NCI-H748 (cell line): Measurements from ENCODE around the gene C5AR2.
"Not testable (repeated sequence)": the region's sequence is repeated elsewhere in the genome, so short reads cannot be mapped to it uniquely, and the experiment has no call there.

Experiments used
- DNase-seq: peaks from one replicate; lab custom pipeline; 2025; ENCODE audit not compliant: unreplicated experiment; lab: John Stamatoyannopoulos, UW

C5AR2 gene

DNA sequence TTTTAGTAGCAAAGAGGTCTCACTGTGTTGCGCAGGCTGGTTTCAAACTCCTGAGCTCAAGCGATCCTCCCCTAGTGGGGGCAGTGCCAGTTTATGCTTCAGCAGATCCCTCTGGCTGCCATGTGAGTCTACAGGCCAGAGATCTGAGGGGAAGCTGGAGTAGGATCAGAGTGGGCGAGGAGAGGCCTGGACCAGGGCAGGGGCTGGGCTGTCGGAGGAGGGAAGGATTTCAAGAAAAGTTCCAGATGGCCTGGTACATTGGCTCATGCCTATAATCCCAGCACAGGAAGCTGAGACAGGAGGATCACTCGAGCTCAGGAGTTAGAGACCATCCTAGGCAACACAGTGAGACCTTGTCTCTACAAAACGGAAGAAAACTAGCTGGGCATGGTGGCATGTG is 27.0 kb downstream of the C5AR2 start:
- DNase-seq: no peak

DNA sequence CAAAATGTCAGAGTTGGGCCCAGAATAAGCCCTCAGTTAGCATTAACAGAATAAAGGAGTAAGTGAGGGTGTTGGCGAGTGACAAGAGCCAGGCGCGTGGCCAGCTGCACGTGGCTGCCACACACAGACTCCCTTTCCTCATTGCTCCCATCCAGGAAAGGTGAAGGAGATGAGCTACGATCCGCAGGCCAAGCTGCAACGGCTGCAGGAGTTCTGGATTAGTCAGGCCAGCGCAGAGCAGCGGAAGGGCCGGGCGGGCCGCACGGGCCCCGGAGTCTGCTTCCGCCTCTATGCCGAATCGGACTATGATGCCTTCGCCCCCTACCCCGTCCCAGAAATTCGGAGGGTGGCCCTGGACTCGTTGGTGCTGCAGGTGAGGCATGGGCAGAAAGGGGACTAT is 30.3 kb downstream of the C5AR2 start:
- no peak for DNase-seq

DNA sequence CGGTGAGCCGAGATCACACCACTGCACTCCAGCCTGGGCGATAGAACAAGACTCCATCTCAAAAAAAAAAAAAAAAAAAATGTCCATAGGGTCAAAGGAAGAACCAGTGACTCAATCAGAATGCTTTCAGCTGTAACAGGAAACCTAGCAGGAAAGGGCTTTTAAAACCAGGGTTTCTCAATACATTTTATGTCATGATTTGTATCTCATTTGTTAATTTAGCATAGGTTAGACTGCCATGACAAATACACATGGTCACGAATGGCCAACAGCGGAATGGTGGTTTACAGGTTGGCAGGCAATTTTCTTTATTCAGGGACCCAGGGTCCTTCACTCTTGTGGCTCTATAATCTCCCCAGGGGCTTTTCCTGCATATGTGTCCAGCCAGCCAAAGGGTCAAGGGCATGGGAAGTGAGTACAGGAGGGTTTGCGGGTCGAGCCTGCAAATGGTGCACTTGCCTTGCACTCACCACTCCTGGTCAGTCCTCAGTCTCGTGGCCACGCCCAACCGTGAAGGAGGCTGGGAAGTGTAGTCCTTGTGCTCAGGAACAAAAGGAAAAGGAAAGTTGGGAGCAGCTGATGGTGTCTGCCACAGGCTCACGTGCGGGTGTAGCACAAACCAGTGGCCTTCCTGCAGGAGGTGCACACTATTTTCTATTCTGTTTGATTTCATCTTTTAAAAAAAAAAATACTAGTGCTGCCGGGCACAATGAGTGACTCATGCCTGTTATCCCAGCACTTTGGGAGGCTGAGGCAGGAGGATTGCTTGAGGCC is 32.0 kb downstream of the C5AR2 start:
- peak; percentile 11 for DNase-seq

DNA sequence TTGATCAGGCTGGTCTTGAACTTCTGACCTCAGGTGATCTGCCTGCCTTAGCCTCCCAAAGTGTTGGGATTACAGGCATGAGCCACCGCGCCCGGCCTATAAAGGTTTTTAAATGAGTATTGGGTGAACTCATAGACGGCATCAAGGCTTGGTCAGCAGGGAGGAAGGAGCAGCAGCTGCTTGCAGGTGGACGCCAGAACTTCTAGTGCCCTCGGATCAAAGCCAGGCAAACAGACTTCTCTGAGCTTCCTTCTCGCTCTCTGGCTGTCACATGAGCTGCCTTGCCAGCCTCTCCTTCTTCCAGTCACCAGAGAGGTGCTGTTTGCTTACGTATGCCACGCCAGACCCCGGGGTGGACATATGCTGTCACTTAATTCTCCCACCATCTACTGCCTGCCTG is 33.5 kb downstream of the C5AR2 start:
- not testable (repeated sequence) for DNase-seq

DNA sequence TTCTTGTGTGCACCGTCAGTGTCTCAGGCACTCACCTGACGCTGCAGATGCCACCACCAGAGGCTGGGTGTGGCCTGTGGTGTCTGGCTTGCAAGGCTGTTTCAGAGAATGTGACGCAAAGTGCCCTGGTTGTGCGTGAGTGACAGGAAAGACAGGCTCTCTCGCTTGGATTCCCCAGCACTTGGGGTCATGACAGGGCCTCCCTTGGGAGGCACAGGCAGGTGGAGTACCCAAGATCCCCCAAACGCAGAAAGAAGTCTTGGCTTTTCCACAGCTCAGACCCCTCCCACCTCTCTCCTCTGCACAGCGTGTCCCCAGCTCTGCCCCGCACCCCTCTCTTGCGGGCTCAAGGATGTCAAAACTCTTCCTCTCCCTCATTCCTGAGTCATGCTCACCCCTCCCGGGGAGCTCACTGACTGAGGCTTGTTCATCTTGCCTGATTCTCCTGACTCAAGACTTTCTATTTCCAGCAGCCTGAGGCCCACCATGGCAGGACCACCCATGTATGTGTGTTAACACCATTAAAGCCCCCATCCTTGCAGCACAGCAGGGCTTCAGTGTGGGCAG is 38.2 kb downstream of the C5AR2 start:
- DNase-seq: no peak

DNA sequence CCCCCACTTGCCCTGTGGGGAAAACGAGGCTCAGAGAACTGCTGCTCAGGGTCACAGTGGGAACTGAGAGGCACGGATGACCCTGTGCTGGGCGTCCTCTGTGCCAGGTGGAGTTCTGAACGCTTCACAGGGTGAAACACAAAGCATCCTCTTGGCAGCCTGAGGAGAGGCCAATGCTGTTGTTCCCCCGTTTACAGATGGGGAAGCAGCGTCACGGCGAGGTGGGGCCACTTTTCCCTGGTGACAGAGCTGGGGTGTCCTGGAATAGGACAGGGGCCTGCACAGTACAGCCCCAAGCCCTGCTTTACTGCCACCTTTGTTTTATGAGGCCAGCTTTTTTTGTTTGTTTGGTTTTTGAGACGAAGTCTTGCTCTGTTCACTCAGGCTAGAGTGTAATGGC is 39.3 kb downstream of the C5AR2 start:
- DNase-seq: no peak

DNA sequence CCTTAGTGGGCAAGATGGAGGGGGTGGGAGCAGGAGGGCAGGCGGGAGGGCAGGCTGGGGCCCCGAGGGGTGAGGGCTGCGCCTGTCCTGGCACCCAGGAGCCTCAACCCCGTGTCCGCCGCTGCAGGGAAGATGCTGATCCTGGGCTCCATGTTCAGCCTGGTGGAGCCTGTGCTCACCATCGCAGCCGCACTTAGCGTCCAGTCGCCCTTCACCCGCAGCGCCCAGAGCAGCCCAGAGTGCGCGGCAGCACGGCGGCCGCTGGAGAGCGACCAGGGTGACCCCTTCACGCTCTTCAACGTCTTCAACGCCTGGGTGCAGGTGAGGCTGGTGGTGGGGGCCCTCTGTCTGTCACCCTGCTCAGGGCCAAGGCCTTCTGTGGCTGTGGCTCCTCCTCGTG is 40.6 kb downstream of the C5AR2 start:
- DNase-seq: no peak

DNA sequence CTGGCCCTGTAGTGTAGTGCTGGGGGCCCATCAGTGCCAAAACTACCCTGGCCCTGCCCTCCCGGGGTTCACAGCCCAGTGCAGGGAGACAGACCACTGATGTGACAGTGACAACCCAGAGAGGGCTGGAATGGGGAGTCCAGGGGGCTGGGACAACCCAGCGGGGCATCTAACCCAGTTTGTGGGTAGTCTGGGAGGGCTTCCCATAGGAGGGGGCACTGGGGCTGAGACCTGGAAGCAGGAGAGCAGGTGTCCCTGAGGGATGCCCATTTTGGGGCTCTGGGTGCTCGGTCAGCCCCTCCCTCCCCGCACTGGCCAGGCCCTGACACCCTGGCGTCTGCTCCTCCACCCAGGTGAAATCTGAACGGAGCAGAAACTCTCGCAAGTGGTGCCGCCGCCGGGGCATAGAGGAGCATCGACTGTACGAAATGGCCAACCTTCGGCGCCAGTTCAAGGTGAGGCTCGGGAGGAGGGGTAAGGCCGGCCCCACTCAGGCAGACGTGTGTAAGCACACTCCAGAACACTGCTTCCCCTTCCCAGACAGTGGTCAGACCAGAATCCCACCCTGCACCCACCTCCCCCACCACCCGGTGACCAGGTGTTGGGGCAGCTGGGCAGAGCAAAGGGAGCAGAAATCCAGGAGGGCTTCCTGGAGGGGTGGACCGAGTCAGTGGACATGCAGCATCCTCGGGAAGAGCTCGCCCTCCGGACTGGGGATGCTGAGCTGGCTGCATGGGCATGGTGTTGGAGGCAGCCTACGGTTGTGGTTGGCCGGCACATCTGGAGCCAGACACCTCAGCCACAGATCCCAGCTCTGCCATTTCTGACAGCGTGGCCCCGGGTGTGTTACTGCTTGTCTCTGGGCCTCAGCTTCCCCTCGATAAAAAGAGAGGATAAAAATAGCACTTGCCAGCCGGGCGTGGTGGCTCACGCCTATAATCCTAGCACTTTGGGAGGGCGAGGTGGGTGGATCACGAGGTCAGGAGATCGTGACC is 41.6 kb downstream of the C5AR2 start:
- DNase-seq: no peak

DNA sequence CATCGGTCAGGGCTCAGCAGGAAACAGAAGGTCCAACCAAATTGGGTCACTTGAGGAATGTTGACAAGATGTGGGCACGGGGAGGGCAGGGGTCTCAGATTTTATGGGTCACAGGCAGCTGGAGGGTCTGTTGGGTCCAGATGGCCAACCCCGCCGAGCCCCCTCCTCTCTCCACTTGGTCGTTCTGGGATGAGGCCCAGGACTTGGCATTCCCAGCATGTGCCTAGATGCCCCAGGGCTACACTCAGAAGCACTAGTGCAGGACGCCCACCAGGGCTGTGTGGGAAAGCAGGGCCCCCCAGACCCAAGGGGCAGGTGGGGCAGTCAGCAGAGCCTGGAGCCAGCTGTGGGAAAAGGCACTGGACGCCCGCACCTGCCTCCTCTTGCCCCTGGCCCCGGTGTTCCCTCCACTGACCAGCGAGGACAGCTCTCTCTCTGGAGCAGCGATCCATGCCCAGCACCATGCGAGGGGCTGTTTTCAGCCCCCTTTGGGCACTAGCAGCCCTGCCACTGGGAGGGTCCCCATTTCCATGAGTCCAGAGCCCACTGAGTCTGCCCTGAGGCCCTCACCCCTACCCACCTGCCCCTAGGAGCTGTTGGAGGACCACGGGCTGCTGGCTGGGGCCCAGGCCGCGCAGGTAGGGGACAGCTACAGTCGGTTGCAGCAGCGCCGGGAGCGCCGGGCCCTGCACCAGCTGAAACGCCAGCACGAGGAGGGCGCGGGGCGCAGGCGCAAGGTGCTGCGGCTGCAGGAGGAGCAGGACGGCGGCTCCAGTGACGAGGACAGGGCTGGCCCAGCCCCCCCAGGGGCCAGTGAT is 43.1 kb downstream of the C5AR2 start:
- DNase-seq: no peak

DNA sequence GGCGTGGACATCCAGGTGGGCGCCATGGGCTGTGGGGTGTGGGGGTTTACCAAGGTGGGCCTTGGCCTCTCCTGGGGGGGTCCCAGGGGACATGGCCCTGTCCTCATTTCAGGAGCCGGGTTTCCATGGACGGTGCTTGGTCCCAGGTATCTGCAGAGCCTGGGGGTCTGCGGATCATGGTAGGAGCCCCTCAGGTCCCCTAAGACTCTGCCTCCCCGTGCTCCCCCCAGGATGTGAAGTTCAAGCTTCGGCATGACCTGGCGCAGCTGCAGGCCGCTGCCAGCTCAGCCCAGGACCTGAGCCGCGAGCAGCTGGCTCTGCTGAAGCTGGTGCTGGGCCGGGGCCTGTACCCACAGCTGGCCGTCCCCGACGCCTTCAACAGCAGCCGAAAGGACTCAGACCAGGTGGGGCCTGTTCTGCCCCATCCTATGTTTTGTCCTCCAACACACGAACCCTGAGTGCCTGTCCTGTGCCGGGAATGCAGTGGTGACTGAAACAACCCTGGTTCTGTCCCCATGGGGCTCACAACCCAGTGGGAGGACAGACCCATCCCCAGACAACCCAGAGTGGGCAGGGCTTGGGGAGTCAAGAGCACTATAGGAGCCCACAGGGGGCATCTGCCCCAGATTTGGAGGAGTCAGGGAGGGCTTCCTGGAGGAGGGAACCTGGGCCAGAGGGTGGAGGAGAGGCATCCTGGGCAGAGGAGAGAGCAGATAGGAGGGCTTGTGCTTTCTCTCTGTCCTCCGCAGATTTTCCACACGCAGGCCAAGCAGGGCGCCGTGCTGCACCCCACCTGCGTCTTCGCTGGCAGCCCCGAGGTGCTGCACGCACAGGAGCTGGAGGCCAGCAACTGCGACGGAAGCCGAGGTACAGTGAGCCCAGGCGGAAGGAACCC is 44.0 kb downstream of the C5AR2 start:
- DNase-seq: no peak

DNA sequence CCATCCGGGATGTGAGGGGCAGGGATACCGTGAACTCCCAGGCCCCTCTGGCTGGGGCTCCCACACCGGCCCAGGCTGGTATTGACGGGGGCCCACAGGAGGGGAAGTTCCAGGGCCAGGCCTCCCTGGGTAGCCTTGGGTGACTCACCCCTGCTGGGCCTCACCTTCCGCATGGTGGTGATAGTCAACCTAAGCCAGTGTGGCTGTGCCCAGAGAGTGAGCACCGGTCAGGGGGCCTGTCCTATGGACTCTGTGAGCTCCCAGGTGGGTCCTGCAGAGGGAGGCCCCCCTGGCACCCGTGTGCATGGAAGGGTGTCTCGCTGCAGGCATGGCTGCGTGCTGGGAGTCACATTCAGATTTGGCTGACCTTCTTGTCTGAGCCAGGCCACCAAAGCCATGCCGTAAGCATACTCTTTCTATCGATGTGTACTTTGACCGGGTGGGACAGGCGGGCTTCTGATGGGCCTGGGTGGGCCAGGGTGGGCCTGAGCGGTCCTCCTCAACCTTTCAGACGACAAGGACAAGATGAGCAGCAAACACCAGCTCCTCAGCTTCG is 44.7 kb downstream of the C5AR2 start:
- DNase-seq: no peak

DNA sequence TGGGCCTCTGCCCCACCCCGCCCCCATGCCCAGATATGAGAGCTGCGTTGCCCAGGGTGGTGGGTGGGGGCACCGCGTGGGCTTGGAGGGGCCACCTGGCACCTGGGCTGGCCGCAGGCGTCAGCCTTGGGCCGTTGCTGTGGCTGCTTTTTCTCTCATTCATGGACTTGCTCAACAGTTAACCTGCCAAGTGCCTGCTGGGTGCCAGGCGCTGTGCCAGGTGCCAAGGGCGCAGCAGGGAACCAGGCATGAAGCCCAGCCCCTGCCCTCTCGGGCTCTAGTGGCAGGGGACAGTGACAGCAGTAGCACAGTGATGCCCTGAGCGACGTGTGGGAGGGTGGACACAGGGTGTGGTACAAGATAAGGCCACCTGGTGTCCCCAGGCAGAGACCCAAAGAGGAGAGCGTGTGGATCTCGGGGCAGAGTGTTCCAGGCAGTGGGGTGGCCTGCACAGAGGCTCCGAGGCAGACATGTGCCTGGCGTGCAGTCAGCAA is 45.3 kb downstream of the C5AR2 start:
- DNase-seq: no peak

DNA sequence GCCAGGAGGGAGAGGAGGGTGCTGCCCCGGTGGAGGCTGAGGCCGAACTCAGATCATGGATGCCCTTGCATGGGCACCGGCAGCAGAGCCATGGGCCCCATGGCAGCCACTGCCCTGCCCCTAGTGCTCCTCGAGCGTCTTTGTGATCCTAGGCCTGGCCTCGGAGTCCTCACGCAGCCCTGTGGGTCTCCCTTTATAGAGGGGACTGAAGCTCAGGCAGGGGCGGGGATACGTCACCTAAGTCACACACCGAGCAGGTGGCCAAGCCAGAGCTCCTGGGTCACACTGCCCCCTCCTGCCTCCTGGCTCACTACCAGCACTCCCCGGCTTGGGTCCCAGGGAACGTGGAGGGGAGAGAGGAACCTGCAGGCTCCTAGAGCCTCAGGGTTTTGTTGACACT is 45.8 kb downstream of the C5AR2 start:
- no peak for DNase-seq

DNA sequence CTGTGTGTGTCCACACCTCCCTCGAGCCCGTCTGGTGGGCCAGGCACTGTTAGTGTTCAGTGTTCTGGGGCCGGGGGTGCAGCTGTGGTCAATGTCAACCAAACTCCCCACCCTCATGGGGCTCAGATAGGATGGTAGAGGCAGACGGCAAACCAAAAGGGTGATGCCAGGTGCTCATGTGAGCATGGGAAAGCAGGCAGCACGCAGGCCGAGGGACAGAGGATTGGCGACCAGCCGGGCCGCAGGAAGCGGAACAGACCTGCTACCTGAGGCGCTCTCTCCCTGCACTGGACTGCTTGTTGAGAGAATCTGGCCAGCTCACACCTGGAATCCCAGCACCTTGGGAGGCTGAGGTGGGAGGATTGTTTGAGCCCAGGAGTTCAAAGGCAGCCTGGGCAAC is 46.3 kb downstream of the C5AR2 start:
- DNase-seq: no peak

DNA sequence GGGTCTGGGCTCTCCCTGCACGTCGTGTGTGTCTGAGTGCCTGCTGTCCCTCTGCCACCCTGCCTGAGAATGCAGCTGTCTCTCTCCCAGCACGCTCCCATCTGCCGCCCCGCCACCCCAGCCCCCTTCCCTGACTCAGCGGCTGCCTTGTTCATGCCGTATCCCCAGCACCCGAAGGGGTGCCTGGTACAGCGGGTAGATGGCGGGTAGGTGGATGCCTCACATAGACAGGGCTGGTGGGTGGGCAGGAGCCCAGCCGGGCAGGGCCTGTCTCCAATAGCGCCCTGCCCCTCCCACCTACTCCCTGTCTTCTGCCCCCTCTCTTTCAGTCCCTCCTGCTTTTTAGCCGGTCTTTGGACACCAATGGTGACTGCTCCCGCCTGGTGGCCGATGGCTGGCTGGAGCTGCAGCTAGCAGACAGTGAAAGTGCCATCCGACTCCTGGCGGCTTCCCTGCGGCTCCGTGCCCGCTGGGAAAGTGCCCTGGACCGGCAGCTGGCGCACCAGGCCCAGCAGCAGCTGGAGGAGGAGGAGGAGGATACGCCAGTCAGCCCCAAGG is 47.5 kb downstream of the C5AR2 start:
- no peak for DNase-seq

DNA sequence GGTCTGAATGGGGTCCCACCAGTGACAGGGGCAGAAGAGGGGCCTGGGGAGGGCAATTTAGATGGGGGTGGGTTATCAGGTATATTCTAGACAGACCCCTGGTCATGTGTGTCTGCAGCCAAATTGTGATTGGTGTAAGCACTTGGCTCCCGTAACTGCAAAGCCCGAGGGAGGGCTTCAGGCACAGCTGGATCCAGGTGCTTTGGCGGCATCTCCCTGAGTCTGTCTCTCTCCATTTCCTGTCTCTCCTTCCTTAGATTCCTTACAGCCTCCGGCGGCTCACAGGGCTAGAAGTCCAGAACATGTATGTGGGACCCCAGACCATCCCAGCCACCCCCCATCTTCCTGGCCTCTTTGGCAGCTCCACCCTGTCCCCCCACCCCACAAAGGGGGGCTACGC is 48.6 kb downstream of the C5AR2 start:
- DNase-seq: no peak

DNA sequence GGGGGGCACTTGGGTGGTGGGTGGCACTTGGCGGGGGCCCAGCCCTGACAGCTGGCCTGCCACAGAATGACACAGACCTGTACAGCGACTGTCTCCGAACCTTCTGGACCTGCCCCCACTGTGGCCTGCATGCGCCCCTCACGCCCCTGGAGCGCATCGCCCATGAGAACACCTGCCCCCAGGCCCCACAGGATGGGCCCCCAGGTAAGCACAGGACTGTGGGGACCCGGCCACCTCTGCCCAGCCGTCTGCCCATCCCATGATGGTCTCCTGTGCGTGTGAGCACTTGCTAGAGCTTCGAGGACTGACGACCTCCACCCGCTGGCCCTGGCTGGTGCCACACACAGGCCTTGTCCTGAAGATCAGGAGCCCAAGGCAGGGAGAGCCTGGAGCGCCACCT is 49.1 kb downstream of the C5AR2 start:
- DNase-seq: no peak

DNA sequence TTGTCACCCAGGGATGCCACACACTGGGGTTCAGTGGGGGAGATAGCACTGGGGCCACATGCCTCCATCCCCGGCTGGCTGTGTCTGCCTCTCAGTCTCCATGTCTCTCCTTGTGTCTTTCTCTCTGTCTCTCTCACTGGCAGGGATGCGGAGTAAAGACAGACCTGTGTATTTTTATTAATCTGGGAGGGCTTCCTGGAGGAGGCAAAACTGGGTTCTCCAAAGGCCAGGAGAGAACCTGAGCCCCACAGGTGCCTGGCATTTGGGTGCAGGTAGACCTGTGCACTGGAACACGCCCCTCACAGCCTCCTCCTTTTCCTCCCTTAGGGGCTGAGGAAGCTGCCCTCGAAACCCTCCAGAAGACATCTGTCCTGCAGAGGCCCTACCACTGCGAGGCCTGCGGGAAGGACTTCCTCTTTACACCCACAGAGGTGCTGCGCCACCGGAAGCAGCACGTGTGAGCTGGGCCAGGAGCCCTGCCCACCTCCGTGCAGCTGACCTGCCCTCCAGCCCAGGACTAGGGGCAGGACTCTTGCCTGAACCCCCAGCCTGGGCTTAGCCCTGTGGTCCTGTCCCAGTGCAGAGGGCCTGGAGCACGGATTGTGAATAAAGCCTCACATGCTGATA is 49.8 kb downstream of the C5AR2 start:
- DNase-seq: no peak

DNA sequence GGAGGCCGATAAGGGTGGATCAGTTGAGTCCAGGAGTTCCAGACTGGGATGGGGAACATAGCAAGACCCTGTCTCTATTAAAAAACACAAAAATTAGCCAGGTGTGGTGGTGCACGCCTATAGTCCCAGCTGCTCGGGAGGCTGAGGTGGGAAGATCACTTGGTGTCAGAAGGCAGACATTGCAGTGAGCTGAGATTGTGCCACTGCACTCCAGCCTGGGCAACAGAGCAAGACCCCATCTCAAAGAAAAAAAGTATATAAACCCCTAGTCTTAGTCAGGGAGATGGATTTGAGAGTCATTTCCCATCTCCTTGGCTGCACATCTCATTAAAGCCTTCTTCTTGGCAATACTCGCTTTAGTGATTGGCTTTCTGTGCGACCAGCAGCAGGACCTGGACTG is 51.9 kb downstream of the C5AR2 start:
- DNase-seq: not testable (repeated sequence)
